ENCODE data around the gene ZNF175.

The ZNF175 gene

GRCh38 chr19:51637362-51637978, 66.4 kb downstream of the ZNF175 start:
- DNase-seq, result no peak

- no peak for DNase-seq
Observed at GRCh38 chr19:51639916-51640315, 68.8 kb downstream of the ZNF175 start.

GRCh38 chr19:51640386-51640785, 69.3 kb downstream of the ZNF175 start:
- no peak for DNase-seq

- no peak for DNase-seq
Observed at GRCh38 chr19:51641648-51642047, 70.6 kb downstream of the ZNF175 start.

Measured in Kasumi-1 (cell line).